D721Med (cell line): ENCODE data around the gene TGFBR2.

Source experiments
- DNase-seq: peaks from one replicate; pipeline ENCODE4 v3.0.0; 2011; ENCODE audit warnings: low spot score; ENCODE audit not compliant: insufficient read length
- FAIRE-seq: peaks from 2 replicates; lab custom pipeline; 2011; peaks lifted over from hg19 to GRCh38; lab: Jason Lieb, UNC
- TF ChIP-seq, protein P1 (sequence below): IDR thresholded peaks from 2 replicates; pipeline ENCODE4 v1.5.1; 2012; ENCODE audit warnings: mild to moderate bottlenecking, control low read depth; ENCODE audit not compliant: insufficient read depth; ENCODE audit errors: missing control alignments

The TGFBR2 gene

DNA sequence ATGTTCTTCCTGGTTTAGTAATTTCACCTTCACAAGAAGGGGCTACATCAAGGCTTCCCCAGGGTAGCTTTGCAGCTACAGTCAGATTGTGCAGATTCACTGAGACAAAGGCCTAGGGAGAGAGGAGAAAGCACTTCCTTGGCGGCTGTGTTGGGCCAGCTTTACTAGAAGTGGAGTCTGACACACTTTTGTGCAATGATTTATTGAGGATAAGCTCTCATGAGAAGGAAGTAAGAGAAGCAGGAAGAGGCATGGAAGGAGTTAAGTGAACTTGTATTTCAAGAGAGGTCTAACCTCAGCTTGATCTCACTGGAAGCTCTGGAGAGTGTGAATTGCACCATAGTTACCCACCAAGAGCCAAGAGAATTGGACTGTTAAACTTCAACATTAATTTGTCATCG is 78.9 kb downstream of the TGFBR2 start:
- FAIRE-seq (no peak), DNase-seq (no peak)
- TF ChIP-seq, protein P1, sequence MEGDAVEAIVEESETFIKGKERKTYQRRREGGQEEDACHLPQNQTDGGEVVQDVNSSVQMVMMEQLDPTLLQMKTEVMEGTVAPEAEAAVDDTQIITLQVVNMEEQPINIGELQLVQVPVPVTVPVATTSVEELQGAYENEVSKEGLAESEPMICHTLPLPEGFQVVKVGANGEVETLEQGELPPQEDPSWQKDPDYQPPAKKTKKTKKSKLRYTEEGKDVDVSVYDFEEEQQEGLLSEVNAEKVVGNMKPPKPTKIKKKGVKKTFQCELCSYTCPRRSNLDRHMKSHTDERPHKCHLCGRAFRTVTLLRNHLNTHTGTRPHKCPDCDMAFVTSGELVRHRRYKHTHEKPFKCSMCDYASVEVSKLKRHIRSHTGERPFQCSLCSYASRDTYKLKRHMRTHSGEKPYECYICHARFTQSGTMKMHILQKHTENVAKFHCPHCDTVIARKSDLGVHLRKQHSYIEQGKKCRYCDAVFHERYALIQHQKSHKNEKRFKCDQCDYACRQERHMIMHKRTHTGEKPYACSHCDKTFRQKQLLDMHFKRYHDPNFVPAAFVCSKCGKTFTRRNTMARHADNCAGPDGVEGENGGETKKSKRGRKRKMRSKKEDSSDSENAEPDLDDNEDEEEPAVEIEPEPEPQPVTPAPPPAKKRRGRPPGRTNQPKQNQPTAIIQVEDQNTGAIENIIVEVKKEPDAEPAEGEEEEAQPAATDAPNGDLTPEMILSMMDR = no peak

DNA sequence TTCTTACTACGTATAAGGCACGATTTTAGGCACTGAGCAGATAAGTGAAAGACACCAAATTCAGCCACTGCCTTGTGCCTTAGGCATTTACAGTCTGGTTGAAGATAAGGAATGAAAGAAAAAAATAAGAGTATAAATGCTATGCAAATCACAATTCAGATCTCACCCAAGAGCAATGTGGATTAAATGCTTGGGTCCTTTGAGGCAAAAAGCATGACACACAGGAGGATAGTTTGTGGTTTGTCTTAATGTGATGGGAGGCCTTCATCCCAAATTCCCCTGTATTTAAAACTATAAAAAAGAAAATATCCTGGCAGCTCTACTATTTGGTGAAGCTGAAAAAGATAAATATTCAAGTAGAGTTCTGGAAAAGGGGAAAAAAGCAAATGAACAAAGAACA is 79.8 kb downstream of the TGFBR2 start:
- no peak for DNase-seq
- TF ChIP-seq, protein P1 = no peak
- no peak for FAIRE-seq

- DNase-seq (no peak), FAIRE-seq (no peak)
- TF ChIP-seq, protein P1 = no peak
Measured at GRCh38 chr3:30686799-30687198, 80.4 kb downstream of the TGFBR2 start.

DNA sequence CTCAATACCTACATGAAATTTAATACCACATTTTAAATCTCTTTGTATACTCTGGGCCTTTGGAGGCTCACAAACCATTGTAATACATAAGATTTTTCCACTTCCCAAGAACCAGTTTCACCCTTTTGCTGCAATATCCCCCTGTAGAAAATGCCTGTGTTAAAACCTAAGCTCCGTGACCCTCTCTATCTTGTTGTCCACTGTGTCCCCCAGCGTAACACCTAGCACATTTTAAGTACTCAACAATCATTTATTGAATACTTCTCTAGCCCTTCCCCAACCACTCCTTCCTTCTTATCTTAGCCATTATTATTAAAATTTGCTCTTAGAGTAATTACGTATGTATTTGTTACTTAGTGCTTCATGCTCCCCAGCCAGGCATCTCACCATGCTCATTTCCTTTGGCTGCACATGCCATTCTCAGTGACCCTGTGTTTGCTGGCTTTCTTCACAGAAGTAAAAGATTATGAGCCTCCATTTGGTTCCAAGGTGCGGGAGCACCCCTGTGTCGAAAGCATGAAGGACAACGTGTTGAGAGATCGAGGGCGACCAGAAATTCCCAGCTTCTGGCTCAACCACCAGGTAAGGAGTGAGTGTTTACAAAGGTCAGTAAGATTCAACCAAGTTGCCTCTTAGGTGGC is 81.6 kb downstream of the TGFBR2 start:
- FAIRE-seq (no peak), DNase-seq (no peak)
- TF ChIP-seq, protein P1 = no peak

DNA sequence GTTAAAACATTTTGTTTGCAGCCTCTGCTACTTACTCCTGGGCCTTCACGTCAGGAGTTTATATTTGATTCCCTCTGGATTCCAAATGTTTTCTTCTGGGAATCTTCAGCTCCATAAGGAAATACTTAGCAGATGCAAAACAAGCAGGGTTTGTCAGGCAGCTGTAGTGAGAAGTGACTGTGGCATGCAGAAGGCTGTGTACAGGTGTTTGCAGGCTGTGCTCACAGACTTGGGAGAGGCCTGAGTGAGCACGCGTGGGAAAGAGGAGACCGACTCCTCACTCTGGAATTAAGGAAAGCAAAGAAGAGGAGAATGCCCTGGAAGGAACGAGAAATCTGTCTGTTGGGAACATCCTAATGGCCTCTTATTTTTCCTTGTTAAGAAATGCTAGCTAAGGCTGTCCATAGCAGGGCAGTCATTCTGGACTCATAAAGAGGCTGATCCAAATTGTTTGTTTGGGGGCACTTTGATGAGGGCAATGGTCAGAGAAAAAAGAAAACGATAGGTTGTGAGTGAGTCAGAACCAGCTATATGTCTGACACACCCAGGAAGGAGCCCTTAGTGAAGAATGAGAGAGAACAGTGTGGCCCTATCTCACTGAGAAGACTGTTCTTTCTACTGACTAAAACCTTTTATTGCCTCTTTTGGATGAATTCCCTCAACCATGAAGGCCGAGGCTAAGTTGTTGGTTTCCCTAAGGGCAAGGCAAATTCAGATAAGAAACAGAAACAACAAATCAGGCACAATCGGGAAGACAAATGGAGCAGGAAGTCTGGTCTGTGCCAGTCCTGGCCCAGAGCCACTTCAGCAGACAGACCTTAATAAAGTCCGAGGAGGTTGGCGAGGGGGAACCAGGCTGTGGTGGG is 82.6 kb downstream of the TGFBR2 start:
- FAIRE-seq (no peak), DNase-seq (no peak)
- TF ChIP-seq, protein P1 = no peak

DNA sequence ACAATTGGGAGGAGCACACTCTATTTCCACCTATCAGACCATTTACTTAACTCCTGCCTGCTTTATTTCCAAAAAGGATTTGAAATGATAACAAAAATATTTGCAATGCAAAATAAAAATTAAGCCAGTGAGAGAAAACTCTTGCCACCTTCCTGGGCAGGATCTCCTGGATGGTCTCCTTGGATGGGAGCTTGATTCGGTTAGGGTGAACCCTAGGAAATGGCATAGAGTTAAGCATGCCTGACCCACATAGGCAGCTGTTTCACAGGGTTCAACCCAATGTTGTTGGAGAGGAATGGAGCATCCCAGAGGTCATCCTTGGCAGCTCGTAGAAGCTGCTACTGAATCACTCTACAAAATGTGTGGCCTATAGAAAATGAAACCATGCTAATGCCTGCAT is 83.8 kb downstream of the TGFBR2 start:
- TF ChIP-seq, protein P1 = no peak
- no peak for FAIRE-seq
- no peak for DNase-seq
